ENCODE data around the gene FLNA.
"Not testable (repeated sequence)": the region's sequence is repeated elsewhere in the genome, so short reads cannot be mapped to it uniquely, and the experiment has no call there.

The FLNA gene

DNA sequence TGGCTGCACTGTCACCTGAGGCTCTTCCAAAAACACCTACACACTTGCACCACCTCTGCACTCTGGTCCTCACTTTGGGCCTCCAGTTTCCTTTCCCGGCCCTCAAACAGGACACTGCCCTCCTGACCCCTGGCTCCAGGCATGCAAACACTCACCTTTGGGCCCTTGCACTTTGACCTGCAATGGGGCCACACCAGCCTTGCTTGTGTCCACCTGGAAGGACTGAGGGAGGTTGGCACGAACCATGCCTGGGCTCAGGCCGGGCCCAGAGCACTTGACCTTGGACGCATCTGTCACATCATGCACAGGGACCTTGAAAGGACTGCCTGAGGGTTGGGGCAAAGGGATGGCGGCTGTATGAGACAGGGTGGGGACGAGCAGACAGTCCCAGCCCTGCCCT lies 15.6 kb downstream of the FLNA start:
- DNase-seq = no peak

DNA sequence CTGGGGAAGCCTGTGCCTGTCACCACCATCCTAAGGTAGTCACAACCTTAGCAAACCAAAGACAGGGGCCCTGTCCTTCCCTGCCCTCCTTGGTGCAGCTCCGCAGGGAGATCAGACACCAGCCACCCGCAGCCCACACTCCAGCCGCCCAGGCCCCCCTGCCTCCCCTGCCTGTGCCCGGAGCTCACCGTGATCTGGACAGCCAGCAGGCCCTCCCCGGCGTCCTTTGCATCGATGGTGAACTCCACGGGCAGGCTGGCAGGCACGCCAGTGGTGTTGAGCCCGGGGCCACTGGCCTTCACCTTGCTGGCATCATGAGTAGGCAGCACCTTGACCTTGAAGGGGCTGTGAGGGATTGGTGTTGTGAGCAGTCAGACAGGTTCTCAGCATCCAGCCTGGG lies 16.4 kb downstream of the FLNA start:
- no peak for DNase-seq

DNA sequence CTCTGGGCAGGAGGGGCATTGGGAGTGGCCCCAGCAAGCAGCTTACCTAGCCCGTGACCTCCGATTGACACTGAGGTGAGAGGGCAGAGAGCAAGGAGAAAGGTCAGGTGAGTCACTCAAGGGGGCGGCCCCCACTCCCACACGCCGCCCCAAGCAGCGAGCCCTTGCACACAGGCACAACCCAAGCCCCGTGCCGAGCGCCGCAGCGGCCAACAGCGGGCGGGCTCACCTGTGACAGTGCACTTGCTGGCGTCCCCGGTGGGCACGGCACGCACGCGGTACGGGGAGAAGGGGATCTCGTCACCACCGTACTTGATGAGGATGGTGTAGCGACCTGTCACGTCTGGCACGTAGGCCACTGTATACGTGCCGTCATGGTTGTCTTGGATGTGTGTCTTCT lies 17.2 kb downstream of the FLNA start:
- DNase-seq = no peak

DNA sequence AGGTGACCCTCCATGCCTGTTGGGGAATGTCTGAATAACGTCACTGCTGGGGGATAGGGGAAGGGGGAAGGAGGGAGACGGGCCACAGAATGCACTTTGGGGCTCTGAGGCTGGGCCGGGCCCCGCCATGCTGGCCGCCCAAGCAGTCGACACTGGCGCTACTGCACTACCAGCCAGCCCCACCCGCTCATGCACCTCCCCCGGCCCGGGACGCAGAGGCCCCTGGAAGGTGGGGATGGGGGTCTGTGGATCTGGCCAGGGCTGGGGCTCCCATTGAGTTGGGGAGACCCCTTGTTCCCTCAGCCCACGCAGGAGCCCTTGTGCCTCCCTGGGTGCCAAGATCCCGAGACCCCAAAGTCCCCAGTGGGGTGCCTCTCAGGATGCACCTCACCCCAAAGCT lies 17.8 kb downstream of the FLNA start:
- DNase-seq = no peak

DNA sequence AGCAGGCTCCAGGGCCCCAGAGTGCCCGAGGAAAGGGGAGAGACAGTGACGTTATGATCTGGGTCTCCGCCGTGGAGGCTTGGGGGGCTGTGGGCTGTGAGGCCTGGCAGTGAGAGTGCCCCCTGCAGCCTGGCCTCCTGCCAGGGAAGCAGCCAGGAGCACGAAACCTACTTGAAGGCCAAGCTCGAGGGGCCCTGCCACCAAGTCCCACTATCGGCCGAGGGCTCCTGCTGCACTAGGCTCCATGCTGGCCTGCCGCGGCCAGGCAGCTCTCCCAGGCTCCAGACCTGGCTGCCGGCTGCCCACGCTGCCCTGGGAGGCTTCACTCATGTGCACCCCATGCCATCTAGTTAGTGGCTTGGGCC lies 18.7 kb downstream of the FLNA start:
- DNase-seq = no peak

DNA sequence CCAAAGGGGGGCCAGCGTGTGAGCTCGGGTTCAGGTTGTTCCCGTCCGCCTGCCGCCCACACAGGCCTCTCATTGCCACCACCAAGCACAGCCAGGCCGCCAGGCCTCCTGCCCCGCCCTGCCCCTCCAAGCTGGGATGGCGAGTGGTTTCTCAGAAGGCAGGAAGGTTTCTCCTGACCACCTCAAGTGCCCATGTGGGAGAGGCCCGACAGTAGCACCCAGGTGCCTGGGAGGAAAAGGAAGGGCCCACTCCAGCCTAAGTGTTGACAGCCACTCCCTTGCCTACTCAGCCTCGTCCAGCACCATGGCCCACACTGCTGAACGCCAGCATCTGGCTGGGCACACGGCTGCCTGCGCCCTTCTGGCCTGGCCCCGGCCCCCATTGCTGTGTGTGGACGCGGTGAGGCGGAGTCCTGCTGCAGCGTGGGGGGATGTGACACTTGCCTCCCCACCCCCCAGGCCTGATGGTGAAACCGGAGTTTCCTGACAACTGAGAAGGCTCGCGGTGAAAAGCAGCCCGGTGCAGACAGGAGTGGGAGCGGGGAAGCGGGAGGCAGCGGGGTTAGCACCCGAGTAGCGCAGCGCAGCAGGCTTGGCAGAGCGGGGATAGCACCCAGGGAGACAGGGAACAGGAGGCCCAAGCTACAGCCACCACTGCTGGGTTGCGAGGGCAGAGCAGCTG lies 19.2 kb downstream of the FLNA start:
- no peak for DNase-seq

DNA sequence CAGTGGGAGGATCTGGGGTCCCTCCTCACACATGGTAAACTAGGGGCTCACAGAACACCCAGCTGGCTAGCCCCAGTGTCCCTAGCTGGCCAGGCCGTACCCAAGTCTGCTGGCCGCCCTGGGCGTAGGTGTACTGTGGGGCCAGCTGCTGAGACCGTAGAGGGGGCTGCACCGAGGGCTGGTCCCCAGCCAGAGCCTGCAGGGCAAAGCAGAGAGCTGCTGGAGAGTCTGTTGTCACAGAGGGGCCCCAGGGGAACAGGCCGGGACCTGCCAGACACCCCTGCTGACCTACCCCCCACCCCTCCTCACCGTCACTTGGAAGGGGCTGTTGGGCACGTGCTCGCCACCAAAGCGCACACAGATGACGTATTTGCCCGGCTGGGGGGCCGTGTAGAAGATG lies 19.9 kb downstream of the FLNA start:
- DNase-seq = no peak

DNA sequence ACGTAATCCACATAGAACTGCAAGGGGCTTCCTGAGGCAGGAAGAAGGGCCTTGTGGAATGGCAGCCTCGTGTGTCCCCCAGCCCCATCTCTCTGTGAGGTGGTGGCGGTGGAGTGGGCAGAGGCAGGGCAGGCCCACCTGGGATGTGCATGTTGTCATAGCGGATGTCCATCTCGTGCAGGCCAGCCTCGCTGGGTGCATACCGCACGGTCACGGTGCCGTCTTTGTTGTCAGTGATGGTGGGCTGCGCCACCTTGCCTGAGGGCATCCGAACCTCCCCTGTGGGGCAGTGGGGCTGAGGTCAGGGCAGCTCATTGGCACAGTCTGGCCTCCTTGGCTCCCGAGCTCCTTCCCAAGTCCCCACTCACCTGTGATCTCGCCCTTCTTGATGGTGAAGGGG lies 20.4 kb downstream of the FLNA start:
- no peak for DNase-seq

DNA sequence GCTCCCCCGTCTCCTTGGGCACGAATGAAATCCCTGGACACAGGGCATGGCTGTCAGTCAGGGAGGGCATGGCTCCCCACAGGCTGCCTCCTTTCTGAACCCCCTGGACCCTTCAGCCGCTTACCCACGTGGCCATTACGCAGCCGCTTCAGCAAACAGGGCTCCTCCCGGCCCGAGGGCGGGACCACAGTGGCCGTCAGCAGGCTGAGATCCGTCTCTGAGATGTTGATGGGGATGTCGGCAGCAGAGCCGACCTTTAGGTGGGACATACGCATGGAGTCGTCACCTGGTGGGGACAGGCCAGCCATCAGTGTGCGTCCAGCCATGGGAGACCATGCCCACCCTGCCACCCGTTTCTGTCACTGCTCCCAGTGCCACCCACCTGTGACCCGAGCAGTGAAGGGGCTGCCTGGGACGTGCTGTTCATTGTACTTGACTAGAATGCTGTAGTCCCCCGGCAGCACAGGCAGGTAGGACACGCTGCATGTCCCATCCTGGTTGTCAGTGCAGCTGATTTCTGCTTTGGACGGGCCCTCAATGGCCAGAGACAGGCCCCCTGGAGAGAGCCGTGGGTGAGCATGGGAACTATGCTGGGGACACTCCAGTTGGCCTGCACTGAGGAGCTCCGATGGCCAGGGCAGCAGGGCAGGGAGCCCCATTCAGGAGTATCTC lies 21.1 kb downstream of the FLNA start:
- DNase-seq = no peak

DNA sequence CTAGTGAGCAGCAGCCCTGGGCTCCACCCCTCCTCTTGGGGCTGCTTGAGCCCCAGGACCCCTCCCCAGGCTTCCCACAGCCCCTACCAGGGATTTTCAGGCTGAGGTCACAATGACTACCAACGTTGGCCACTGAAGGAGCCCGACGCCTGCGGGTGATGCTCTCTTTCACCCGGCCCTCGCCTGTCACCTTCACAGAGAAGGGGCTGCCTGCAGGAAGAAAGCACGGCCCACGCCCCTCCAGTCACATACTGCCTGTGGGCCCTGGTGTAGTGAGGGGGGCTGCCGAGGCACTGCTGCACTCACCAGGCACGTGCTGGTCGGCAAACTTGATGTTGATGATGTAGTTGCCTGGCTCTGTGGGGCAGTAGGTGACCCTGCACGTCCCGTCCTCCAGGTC lies 22.0 kb downstream of the FLNA start:
- no peak for DNase-seq

DNA sequence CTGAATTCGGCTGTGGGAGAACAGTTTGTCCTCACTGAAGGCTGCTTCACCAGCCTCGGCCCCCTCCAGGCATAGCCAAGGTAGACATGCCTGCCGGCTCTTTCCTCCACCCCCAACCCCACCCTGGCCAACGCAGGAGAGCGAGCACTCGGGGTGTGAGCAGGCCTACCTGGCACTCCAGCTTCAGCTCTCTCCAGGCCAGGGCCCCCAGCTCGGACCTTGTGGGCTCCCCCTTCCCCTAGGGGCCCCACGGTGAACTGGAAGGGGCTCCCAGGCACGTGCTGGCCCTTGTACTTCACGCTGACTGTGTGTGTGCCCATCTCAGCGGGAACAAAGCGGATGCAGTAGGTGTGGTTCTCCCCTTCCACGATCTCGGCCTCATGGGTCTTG lies 22.4 kb downstream of the FLNA start:
- DNase-seq = no peak

DNA sequence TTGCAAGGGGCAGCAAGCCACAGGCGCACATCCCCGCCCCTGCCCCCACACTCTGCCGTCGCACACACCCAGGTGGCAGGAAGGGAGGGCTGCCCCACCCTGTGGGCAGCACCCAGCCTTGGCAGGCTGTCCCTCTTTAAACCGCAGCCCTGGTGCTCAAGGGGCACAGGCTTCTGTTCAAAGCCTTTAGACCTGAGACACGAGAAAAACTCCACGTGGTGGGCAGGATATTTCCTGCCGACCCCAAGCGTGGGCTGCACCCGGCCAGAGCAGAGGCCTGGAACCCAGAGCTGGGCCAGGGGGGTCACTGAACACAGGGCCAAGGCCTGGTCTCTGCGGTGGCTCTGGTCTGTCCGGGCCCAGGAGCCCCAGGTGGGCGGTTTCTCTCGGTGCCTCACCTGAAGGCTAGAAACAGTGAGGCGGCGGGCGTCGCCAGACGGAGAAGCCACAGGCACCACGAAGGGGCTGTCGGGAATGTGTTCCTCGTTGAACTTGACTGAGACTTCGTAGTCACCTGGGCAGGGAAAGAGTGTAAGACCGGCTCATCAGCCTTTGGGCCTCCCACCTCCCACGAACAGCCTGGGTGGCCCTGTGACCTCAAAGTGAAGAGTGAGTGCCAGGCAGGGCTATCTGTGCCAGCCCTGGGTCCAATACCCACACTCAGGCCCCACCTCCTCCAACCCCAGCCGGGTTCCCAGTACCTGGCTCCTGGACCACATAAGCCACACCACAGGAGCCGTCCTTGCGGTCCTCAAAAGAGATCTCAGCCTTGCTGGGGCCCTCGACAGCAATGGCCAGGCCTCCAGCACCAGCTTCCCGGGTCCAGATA lies 23.0 kb downstream of the FLNA start:
- no peak for DNase-seq

DNA sequence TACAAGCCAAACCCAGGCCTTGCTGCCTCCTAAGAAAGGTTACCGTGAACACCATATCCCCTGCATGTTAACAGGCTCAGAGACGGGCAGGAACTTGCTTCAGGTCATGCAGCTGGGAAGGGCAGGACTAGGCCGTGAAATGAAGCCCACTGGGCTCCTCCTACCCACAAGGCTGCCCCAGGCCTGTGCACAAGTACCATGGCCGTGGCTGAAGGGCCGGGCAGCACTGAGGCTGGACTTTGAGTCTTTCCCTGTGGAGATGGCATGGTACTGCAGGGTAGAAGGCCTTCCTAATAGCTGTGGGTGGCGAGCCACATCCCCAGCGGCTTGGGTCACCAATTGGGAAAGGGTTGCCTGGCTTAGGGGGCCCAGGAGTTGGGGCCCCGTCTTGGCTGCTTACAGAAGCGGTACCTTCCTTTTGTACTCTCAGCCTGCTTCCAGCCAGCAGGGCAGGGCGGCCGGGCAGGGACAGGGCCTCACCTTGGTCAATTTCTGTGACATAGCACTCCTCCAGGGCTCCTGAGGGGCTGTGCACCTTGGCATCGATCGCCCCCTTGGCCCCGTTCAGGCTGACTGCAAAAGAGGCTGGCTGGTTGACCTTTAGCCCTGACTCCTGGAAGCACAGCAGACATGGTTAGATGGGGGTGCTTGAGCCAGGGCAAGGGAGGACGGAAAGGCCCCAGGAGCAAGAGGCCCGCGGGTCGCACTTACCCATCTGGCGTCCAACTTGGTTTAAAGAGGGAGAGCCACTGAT lies 23.8 kb downstream of the FLNA start:
- no peak for DNase-seq

DNA sequence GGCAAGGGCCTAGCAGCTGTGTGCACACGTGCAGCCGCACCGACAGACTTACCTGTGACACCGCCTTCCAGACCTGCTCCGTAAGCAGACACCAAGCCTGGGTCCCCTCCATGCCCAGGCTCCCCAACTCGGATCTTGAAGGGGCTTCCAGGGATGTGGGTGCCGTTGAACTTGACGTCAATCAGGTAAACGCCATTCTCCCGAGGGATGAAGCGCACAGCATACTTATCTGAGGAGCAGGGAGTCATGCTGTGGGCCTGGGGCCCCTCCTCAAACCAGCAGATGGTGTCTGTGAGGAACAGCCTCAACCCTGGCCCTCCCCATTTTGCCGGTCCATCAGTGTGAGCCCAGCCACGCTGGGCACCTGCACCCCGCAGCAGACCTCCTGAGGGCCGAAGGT lies 24.5 kb downstream of the FLNA start:
- DNase-seq = no peak

DNA sequence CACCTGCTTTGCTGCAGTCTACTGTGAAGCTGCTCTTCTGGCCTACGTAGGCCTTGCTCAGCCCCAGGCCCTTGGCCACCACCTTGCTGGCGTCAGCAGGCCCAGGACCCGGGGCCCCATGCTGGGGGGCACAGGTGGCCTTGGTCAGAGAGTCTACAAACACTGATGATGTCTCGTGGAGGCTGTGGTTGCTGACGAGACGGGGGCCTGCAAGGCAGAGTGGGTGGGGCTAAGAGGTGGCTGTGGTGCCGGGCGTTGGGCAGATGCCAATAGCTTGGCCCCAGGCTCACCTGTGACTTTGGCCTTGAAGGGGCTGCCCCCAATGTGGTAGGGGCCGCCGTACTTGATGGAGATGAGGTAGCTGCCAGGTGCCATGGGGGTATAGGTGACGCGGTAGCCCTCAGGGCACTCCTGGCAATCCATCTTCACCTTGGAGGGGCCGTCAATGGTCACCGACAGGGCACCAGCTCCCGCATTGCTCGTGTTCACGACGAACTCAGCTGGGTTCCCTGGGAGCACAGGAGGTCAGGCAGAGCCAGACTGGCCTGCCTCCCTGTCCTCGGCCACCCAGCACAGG lies 25.0 kb downstream of the FLNA start:
- DNase-seq = no peak

DNA sequence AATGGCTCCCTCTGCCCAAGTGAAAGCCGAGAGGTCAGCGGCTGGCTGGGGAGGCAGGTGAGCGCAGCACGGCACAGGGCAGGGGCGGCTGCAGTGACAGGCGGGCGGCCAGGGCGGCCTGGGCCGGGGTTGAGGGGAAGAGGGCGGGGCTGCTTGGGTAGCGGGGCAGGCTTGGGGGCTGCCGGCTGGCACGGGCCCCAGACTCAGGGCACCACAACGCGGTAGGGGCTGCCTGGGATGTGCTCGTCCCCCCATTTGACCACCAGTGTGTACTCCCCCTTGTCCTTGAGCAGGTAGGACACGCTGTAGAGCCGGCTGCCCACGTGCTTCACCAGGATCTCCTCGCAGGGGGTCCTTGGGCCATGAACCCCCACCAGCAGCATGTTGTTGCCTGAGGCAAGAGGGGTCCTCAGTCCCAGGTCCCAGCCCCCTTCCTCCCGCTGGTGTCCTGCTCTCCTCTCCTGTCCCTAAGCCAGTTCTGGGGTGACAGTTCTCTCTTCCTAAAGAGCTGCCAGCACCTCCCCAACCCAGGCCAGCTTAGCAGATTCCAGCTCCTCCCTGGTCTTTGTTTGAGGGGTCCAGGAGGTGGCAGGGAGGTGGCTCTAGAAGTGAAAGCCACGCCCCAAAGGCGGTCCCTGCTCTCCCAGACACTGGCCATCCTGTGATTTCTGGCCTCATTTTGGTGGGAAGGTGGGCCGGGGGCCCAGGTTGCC lies 25.6 kb downstream of the FLNA start:
- no peak for DNase-seq

DNA sequence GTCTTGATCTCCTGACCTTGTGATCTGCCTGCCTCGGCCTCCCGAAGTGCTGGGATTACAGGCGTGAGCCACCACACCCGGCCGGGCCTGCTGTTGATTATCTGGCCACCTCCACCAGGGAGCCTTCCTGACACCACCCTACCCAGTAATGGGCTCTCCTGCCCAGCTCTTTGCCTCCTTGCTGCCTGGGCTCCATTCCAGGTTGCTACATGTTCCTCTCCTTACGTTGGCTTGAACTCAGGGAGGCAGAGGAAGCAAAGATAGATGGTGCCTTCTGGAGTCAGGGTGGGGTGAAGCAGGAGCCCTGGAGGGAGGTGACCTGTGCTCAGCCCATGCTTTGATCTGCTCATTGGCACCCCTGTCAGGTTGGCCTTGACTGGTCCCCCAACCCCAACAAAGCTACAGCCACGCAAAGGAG lies 26.3 kb downstream of the FLNA start:
- no peak for DNase-seq

DNA sequence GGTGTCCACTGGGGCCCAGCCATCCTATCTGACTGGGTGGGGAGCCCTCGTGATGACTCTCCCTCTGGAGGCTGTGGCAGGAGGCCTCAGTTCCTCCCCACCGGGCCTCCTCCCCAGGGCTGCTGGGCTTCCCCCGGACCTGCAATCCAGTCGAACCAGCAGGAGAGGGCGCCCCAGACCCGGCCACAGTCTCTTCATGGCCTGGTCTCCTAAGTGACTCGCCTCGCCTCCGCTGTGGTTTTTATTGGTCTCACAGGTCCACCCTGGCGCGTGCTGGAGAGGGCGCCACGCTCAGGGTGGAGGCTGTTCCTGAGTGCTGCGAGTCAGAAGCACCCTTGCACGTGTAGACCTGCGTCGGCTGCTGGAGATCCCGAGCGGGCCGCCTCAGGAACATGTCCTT lies 30.8 kb downstream of the FLNA start:
- DNase-seq = not testable (repeated sequence)

DNA sequence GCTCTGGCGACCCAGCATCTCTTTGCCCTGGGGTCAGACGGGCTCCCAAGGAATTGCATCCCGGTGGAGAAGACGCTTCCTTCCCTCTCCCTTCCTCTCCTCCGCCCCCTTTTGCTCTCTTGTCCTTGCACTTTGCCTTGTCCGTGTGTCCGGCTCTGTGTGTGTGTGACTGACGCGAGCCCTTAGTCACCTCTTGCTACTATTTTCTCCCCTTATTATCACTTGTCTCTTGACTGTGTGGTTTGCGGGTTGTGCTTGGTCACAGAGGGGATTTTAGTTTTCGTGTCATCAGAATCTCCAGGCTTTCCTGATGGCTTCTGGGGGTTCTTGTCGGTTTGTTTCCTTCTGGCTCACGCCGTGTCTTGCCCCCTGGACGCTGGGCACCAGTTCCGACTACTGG lies 31.4 kb downstream of the FLNA start:
- DNase-seq = not testable (repeated sequence)

DNA sequence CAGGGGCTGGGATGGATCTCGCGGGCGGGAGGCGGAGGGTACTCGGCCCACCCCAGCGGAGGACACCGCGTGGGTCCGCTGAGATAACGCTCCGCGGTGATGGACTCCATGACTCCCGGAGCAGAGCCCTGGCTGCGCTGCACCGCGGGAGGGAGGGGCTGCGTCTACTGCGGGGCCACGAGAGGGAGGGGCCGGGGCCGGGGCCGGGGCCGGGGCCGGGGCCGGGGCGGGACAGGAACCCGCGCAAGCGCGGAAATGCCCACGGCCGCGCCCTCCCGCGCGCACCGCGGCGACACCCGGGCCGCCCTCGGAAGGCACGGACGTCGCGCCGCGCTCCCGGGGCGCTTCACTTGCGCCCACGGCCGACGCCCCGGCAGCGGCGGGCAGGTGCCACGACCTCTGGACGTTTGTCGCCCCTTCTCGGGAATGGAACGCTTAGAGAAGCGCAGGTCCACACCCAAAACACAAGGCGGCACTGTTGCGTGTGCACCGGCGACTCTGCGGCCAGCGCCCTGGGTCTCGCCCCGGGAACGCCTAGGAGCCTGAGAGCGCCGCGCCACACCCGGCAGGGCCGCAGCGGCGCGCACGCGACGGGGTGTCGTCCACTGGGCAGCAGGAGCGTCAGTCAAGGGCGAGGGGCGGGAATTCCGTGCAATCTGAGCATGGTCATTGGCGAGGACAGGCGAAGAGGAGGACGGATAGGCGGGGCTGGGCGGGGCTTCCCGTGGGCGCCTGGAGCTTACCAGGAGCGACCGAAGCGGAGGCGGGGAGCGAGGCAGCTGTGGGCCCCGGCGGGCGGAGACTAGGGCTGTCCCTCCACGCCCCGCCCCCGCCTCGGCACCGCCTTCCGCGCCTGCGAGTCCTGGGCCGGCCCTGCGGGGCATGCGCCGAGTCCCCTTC lies 32.8 kb downstream of the FLNA start:
- DNase-seq = not testable (repeated sequence)

DNA sequence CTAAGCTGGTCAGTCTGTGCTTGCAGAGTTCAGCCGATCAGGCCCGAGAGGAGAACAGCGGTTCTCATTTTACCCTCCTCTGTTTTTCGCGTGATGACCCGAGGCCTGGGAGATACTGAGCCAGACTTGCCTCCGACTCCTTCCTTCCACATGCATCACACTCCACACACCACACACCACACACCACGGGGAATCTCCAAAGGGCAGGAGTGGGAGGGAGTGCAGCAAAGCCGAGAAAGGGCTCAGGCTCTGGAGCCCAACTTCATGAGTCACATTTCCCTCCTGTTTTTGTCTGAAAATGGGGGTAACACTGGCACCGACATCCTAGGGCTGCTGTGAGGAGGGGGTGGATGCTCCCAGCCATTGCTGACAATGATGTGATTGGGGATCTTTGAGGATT lies 39.9 kb downstream of the FLNA start:
- DNase-seq = no peak
